Activated CD4-positive, CD25-positive, alpha-beta regulatory T cell (primary cell): ENCODE data around the gene DOCK2.

Source experiments
- DNase-seq, 4 experiments: peaks; one replicate each; lab custom pipeline; 2025; lab: John Stamatoyannopoulos, UW

The DOCK2 gene

GRCh38 chr5:169905017-169905416 is 267.9 kb downstream of the DOCK2 start:
- DNase-seq: no peak

GRCh38 chr5:169906745-169907649 is 269.9 kb downstream of the DOCK2 start:
- DNase-seq: no peak

- no peak for DNase-seq
Observed at GRCh38 chr5:169908864-169909263, 271.8 kb downstream of the DOCK2 start.

GRCh38 chr5:169909945-169910344 is 272.9 kb downstream of the DOCK2 start:
- no peak for DNase-seq

- DNase-seq: no peak
Observed at GRCh38 chr5:169910393-169910792, 273.3 kb downstream of the DOCK2 start.

GRCh38 chr5:169911448-169912212 is 274.6 kb downstream of the DOCK2 start:
- no peak for DNase-seq

- DNase-seq: no peak
Observed at GRCh38 chr5:169913479-169913878, 276.4 kb downstream of the DOCK2 start.

GRCh38 chr5:169914766-169915165 is 277.7 kb downstream of the DOCK2 start:
- no peak for DNase-seq

- DNase-seq: no peak
Observed at GRCh38 chr5:169917500-169917899, 280.4 kb downstream of the DOCK2 start.

GRCh38 chr5:169918228-169918627 is 281.2 kb downstream of the DOCK2 start:
- DNase-seq: no peak

- no peak for DNase-seq
Observed at GRCh38 chr5:169920474-169920873, 283.4 kb downstream of the DOCK2 start.

GRCh38 chr5:169921384-169921783 is 284.3 kb downstream of the DOCK2 start:
- DNase-seq: no peak

GRCh38 chr5:169921949-169922348 is 284.9 kb downstream of the DOCK2 start:
- no peak for DNase-seq

- no peak for DNase-seq
Observed at GRCh38 chr5:169922474-169922873, 285.4 kb downstream of the DOCK2 start.

- DNase-seq: no peak
Observed at GRCh38 chr5:169923988-169924387, 286.9 kb downstream of the DOCK2 start.

- no peak for DNase-seq
Observed at GRCh38 chr5:169933127-169933526, 296.1 kb downstream of the DOCK2 start.

- no peak for DNase-seq
Observed at GRCh38 chr5:169933616-169934015, 296.5 kb downstream of the DOCK2 start.

GRCh38 chr5:169934990-169935389 is 297.9 kb downstream of the DOCK2 start:
- DNase-seq: no peak

- no peak for DNase-seq
Observed at GRCh38 chr5:169935762-169936161, 298.7 kb downstream of the DOCK2 start.

GRCh38 chr5:169938439-169938838 is 301.4 kb downstream of the DOCK2 start:
- no peak for DNase-seq

GRCh38 chr5:169939731-169940130 is 302.7 kb downstream of the DOCK2 start:
- no peak for DNase-seq

GRCh38 chr5:169941542-169941941 is 304.5 kb downstream of the DOCK2 start:
- no peak for DNase-seq

GRCh38 chr5:169942181-169942580 is 305.1 kb downstream of the DOCK2 start:
- DNase-seq: no peak
